HT1080 (cell line): ENCODE data around the gene TMEM121B. TPM values are rescaled to one million over a fixed set of nuclear protein-coding genes. Genes with fewer than 3 reads are reported as not detected.

Experiments
- DNase-seq: peaks from one replicate; pipeline ENCODE4 v3.0.0-alpha.2; 2015; ENCODE audit warnings: low read depth
- total RNA-seq: library from RNA; depleted of rRNA; stranded (reverse); fragments of >200 nt; shearing (Covaris generic); gene quantifications from 2 replicates; pipeline ENCODE4 v1.2.3, GENCODE V29; 2014; rRNA removed

Gene TMEM121B
- total RNA-seq, 1 experiment from 2014 or later, result 0.10 TPM

- DNase-seq, result no peak
Measured at GRCh38 chr22:17095538-17095937, 25.6 kb downstream of the TMEM121B start.

- DNase-seq, result no peak
Measured at GRCh38 chr22:17093081-17093480, 28.1 kb downstream of the TMEM121B start.

DNA sequence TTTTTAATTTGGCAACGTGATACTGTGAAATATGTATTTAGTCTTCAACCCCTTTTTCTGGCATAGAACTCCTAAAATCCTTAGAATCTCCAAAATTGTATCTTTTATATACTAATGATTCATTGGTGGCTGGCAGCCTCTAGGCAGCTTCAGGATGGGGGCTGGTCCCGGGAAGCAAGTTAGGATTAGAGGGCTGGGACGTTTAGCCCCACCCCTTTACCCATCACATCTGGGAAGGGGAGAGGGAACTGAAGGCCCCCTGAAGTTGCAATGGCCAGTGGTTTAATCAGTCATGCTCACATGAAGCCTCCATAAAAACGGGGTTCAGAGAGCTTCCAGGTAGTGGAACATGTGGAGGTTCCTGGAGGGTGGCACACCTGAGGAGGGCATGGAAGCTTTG is 29.3 kb downstream of the TMEM121B start:
- DNase-seq, result no peak

DNA sequence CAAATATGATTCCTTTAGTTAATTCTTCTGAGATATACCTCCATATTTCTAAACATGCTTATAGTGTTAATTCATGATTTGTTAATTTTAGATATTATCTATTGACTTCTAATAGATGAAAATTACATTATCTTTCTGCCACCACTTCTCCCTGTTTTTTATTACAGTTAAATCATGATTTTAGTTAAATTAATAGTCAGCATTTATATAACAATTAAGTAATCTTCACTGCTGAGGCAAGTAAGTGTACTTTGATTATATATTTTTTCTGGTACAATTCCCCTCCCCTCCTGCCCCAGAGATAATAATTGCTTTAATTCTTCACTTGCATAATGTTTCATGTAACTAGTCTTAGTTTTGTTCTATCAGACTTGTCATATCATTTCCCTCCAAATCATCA is 30.6 kb downstream of the TMEM121B start:
- DNase-seq, result no peak

DNA sequence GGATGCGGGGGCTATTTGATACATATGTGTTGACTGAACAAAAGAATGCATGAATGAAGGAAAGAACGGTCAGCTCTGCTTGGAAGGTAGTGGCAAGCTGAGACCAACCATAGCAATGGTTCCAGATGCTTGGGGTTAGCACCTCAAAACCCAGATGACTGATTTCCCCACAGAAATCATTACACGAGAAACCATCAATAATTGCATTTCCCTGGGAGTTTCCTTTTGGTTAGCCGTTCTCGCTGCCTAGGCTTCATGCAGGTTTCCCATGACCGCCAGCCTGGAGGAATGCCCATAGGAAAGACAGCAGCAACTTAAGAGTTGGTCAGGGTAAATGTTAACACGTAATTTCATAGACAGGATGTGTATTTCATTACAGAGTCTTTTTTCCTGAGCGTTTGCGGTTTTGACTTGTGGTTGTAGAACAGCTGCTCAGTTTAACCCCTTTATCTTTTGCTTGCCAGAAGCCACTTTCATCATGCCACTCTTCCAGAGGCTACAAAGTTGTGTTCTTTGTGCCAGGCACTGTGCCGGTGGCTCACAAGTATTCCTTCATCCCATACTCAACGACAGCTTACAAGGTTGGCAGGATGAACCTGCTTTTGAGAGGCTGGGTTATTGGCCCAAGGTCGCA is 33.5 kb downstream of the TMEM121B start:
- peak; percentile 89 for DNase-seq

- no peak for DNase-seq
Measured at GRCh38 chr22:17086788-17087497, 34.2 kb downstream of the TMEM121B start.

DNA sequence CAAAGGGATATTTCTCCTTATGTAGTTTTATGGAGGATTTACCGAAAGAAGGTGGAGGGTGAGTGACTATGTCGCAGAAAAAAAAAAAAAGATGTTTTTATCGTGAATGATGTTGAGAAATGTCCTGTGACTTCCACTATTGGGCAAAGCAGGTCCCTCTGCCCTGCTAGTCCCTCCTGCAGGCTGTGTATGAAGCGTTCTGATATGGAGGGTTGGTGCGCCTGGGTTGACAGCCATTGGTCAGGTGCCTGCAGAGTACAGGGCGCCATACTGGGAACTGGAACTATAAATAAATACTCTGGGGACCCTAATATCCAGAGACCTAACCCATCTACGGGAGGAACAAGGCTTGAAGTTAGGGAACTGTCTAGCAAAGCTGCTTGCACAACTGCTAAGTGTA is 34.9 kb downstream of the TMEM121B start:
- DNase-seq, result no peak

GRCh38 chr22:17085277-17086181 is 35.6 kb downstream of the TMEM121B start:
- DNase-seq, result no peak

GRCh38 chr22:17084554-17085276 is 36.4 kb downstream of the TMEM121B start, which contains the start of gene IL17RA:
IL17RA (plus strand) TSS chr22:17085000; CDS start chr22:17085092, 92 bp downstream.
- peak; percentile 88 for DNase-seq

DNA sequence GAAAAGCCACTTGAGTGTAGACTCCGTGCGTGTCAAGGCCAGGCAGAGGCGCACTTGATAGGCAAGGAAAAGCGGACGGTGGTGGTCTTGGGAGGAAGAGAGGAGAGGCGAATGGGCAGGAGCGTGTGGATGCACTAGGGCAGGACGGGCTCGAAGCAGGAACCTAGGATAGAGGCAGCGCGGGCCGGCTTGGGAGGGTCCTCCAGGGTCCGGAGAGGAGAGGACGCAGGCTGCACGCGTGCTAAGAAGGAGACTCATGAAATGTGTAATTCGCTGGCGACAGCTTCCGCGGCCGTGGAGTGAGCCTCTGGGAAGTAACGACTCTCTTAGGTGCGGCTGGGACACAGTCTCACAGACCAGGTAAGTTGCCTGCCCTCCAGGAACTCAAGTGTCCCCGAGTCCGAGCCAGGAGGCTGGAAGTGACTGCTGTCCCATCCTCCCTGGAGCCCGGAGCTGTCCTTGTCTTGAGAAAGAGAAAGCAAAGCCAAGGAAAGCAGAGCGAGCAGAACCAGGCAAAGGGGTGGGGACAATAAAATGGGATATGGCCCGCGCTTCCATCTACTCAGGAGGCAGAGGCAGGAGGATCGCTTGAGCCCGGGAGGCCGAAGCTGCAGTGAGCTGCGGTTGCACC is 37.2 kb downstream of the TMEM121B start:
- DNase-seq, result no peak

- DNase-seq, result no peak
Measured at GRCh38 chr22:17083255-17083654, 37.9 kb downstream of the TMEM121B start.

GRCh38 chr22:17079572-17079971 is 41.6 kb downstream of the TMEM121B start:
- DNase-seq, result no peak

DNA sequence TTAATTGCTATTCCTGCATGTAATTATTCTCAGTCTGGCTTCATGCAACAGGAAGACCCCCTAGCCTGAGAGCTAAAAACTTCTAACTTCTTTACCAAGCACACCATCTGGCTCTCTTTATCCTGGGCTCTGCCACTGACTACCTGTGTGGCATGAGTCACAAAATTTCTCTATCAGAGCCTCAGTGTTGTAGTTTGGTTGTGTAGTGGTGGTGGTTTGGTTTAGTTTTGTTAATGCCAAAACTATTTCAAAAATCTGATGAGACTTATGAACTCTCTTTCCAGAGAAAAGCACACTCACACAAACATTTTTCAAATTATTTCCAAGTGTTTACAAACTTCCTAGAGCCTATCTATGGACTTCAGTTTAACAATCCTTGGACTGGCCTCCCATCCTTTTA is 43.9 kb downstream of the TMEM121B start:
- DNase-seq, result peak; percentile 72

- peak; percentile 22 for DNase-seq
Measured at GRCh38 chr22:17074648-17075002, 46.5 kb downstream of the TMEM121B start.

GRCh38 chr22:17072877-17073276 is 48.3 kb downstream of the TMEM121B start:
- no peak for DNase-seq

Other genes with a start within 250 kb of the TMEM121B start
- 0.16 TPM in 1 of 2 replicates, not detected in the other for gene GAB4, start 113.1 kb downstream of the TMEM121B start, total RNA-seq
- 4.0 and 4.5 TPM in 2 replicates for gene IL17RA, start 36.4 kb downstream of the TMEM121B start, total RNA-seq
- gene HDHD5, start 37.9 kb upstream of the TMEM121B start, total RNA-seq, result 62.0 and 73.3 TPM in 2 replicates
- gene ADA2, start 98.1 kb upstream of the TMEM121B start, total RNA-seq, result not detected in 2 replicates
- gene CECR2, start 248.1 kb upstream of the TMEM121B start, total RNA-seq, result 0.02 TPM in 1 of 2 replicates, not detected in the other